ENCODE results near the gene VPS4B. TPM values are rescaled to one million over a fixed set of nuclear protein-coding genes. Genes with fewer than 3 reads are reported as not detected.

VPS4B gene
- total and polyA plus RNA-seq, 2 of the 8 experiments (the other 6 are each of a cell fraction or from before 2014, with no cell fraction given), result 7.2 to 45.3 TPM

GRCh38 chr18:63363951-63364350, 58.3 kb downstream of the VPS4B start (continued):
- TF ChIP-seq CHD7 (IDR thresholded peaks at IDR 0.05; ENCODE audit: insufficient replicate concordance, low read length), result no peak
- TF ChIP-seq MAFK (IDR thresholded peaks at IDR 0.05; ENCODE audit: low read depth, low read length), result no peak

Data from H1 (cell line).